ENCODE data around the gene STIM2.
"Not testable (repeated sequence)": the region's sequence is repeated elsewhere in the genome, so short reads cannot be mapped to it uniquely, and the experiment has no call there.

STIM2 gene

DNA sequence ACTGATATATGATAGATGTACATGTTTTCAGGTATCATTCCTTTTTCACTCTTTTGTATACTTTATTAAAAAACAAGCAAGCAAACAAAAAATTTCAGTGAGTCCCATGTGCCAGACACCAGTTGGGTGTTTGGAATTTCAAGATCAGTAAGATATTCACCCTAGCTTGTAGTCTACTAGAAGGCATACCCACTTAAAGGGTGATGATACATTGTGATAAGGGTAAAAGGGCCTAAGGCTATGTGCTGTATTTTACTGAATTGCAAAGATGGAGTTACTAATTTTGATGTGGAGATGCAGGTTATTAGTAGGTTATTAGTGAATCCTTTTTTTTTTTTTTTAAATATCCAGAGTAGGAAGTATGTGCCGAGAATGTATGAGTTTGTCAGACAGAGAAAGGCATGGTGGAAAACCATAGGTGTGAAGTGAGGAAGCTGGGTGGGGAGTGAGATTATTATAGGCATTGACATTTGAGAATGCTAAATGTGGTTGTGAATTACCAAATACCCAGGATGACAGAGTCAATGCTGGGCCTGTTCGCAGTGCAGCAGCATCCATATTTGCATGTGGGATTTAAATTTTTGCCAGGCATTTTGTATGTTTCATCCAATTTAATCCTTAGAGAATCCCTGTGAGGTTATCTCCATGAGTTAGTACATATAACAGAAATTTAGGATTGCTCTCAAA lies 10.1 kb downstream of the STIM2 start:
- DNase-seq, result no peak

- no peak for DNase-seq
These were observed 11.0 kb downstream of the STIM2 start for GRCh38 chr4:26871611-26872010.

DNA sequence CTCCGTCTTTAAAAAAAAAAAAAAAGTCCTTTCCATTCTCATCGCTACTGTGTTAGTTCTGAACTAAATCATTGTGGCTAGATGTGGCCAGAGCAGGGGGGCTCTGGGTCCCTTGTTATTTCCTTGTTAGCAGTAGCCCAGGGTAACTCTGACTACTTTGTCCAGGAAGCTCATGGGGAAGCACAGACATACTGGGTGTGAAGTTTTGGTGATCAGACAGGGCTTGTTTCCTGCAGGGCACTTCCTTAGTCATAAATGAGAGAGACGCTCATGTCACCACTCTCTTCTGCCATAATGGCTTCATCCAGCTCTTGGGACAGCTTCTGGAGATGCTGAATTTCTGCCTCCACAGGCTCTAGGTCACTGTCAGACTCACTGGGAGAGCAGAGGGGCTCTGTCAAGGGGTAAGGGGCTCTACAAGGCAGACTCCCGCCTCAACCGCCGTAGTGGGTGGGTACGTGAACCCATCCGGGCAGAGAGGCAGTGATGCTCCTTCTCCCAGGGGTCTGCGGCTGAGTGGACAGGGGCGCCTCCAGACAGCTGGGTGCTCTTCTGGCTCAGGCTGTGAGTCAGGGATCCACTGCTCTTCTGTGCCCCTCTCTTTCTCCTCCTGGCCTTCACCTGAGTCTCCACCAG lies 12.9 kb downstream of the STIM2 start:
- peak; percentile 46 to 66 for DNase-seq

DNA sequence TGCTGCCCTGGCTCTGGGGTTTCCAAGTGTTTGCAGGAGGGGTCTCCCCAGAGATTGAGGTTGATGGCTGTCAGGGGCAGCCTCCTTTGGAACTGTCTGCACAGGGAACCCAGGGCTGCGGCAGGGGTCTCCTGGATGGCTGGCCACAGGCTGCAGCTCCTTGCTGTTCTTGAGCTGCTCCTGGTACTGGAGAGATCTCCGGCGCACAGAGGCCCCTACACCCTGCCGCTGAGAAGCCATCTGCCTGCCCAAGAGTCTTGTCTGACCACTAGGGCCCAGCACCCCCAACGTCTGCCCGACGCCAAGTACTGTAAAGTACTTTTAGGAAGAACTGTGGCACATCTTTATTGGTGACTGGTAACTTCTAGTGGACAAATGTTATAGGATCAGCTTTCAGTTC lies 13.5 kb downstream of the STIM2 start:
- DNase-seq, result no peak

DNA sequence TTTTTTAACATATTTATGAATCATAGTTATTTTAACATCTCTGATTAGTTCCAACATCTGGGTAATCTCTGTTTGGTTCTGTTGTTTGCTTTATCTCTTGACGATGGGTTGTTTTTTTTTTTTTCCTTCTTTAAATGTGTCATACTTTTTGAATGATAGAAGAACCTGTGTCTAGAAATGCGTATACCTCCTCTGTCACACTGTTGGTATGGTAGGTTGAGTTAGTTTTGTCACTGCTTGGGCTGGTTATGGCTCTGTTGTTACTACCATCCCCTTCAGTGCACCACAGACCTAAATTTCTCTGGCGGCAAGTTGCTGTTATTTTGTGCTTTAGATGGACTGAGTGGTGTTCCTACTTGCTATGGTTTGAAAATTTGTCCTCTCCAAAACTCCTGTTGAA lies 16.8 kb downstream of the STIM2 start:
- no peak for DNase-seq

GRCh38 chr4:26877961-26878360 lies 17.3 kb downstream of the STIM2 start:
- DNase-seq, result no peak

DNA sequence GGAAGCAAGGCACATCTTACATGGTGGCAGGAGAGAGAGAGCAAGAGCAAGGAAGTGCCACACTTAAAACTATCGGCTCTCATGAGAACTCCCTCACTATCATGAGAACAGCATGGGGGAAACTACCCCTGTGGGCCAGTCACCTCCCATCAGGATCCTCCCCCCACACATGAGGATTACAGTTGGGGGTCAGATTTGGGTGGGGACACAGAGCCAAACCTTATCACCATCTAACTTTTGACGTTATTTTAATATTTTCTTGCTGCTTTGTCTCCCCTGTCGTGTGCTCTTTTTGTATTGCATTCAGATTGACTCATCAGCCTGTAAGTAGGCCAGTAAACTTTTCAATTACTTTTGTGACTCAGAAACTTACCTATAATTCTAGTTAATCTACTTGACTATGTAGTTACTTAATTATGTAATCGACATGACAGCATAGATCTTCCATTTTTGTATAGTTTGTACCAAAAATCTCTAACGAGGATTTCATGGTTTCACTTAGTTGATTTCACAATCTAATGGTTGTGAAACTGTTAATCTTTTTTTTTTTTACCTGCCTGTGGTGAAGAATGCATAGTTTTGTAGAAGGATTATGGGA lies 18.3 kb downstream of the STIM2 start:
- DNase-seq, result peak in 1 of 2 experiments; percentile 25

DNA sequence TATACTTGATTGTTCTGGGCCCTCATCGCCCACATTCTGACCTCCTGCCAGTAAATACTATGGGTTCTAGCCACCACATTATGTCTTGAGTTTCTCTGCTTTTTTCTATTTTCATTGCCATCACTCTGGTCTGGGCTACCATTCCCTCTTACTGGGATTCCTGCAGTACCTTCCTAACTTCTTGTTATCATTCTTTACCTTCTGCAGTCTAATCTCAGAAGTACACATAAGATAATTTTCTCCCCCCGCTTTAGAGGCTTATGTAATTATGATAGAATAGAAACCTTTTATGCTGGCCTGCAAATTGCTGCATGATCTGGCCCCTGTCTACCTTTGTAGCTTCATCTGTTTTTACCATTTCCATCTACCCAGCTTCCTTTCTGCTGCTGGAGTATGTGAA lies 19.2 kb downstream of the STIM2 start:
- DNase-seq, result no peak

DNA sequence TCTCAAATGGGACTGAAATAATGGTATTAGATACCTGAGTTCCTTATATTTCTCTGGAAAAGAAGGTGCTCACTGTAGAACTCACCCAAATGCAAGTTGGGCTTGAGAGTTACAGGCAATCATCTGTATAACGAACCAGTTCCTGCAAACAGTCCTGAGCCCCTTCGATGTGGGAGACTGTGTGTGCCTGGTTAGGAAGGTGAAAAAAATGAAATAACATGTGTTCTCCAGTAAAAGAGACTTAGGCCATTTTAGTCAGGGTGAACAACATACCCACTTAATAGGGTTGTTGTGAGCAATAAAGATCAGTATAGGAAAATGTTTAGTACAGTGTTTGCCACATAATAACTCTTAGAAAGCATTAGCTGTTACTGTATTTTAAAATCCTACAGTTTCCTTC lies 23.4 kb downstream of the STIM2 start:
- DNase-seq, result no peak

DNA sequence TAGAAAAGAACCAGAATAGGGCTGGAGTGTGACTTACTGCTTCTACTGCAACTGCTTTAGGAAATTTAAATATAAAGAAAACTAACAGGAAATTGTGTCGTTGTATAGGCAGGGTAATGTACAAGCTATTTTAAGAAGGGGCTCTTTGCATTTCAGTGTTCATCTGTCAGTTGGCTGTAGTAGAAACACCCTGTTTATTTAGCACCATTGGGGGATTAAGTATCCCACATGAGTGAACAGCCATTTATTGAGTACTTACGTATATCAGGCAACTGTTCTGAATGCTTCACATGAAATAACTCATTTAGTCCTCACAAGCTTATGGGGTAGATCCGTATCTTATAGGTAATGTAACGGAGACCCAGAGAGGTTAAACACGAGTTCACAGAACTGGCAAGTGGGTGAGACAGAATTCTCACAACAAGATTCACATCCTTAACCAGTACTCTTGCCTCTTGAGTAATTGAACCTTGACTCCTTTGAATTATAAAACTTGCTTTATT lies 23.9 kb downstream of the STIM2 start:
- no peak for DNase-seq

GRCh38 chr4:26885912-26886274 lies 25.3 kb downstream of the STIM2 start:
- no peak for DNase-seq

- DNase-seq, result no peak
These were observed 26.5 kb downstream of the STIM2 start for GRCh38 chr4:26887143-26887542.

DNA sequence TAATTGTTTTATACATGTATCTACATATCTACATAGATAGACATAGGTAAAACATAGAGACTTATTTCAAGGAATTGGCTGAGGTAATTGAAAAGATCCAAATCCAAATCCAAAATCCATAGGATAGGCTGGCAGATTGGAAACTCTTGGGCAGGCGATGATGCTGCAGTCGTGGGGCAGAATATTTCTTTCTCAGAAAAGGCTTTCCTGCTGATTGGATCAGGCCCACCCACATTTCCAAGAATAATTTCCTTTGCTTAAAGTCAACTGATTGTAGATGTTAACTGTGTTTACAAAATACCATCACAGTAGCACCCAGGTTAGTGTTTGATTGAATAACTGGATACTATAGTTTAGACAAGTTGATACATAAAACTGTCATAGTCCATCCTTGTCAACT lies 27.2 kb downstream of the STIM2 start:
- DNase-seq, result no peak

GRCh38 chr4:26889356-26889755 lies 28.7 kb downstream of the STIM2 start:
- DNase-seq, result no peak

- no peak for DNase-seq
These were observed 30.4 kb downstream of the STIM2 start for GRCh38 chr4:26891054-26891453.

- no peak for DNase-seq
These were observed 31.2 kb downstream of the STIM2 start for GRCh38 chr4:26891867-26892266.

DNA sequence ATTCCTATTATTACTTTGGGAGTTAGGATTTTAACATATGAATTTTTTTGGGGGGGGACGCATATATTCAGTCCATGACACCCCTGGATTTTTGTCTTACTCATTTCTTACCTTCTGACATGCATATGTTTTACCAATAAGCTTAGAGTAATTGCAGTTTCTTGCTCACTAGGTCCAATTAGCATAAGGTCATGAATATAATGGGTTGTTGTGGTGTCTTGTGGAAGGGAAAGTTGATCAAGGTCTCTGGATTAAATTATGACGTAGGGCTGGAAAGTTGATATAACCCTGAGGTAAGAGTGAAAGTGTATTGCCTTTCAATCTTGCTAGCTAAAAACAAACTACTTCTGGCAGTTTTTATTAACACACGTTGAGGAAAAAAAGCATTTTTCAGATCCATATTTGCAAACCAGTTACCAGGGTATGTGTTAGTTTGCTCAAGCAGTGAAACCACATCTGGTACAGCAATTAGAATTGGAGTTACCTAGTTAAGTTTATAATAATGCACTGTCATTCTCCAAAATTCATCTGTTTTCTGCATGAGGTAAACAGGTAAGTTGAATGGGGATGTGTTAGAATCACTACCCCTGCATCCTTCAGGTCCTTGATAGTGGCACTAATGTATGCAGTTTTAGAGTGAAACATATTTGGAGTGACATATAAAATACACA lies 32.0 kb downstream of the STIM2 start:
- no peak for DNase-seq

DNA sequence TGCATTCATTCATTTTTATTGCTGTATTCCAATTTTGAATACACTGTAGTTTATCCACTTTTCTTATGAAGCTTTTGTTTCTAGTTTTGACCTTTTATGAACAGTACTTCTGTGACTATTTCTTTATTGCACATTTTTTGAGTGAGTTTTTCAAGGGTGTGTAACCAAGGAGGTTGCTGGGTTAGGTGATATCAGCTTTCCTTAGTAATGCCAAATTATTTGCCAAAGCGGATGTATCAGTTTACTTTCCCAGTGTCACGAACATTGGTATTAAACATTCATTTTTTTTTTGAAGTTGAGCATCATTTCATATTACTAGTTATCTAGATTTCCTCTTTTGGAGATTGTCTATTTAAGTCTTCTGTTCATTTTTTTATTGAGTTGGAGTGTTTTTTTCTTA lies 32.9 kb downstream of the STIM2 start:
- no peak for DNase-seq

- DNase-seq, result not testable (repeated sequence)
These were observed 34.2 kb downstream of the STIM2 start for GRCh38 chr4:26894881-26895280.

GRCh38 chr4:26896636-26897035 lies 36.0 kb downstream of the STIM2 start:
- no peak for DNase-seq

GRCh38 chr4:26899991-26900390 lies 39.4 kb downstream of the STIM2 start:
- DNase-seq, result no peak

- DNase-seq, result no peak
These were observed 40.1 kb downstream of the STIM2 start for GRCh38 chr4:26900765-26901164.

DNA sequence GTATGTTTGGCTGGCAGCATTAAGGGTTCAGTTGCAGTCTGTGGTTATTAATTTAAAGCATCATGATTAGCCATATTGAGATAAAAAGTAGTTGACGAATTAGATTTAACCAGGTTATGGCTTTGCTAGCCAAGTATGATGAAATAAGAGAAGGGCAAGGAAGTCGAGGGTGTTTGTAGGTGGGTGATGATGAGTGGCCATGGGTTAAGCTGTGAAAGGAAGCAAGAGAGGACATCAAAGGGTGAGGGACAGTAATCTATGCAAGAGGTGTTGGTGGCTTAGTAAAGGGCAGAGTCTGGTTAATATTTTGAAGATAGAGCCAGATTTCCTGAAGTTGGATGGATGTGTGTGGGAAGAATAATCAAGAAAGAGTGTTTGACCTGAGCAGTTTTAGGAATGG lies 44.5 kb downstream of the STIM2 start:
- no peak for DNase-seq
